ENCODE data around the gene FYB1. TPM values are rescaled to one million over a fixed set of nuclear protein-coding genes. Genes with fewer than 3 reads are reported as not detected.

FYB1 gene
- total and polyA plus RNA-seq, 9 donors = 1.1 to 12.4 (median 3.6) TPM

GRCh38 chr5:39193553-39194465 is 25.6 kb downstream of the FYB1 start:
- no peak for DNase-seq
- no peaks in the 10 kb centered on the region for H3K9me3 ChIP-seq
- no peak overlapping the region for H3K27ac ChIP-seq
- 74 to 79% (median 77%) methylated on average over 6 of the region's 6 CpGs for WGBS, 3 donors
- no peak overlapping the region for H3K4me3 ChIP-seq
- intact Hi-C loops (cut with DNase I) = no loop called here
- TF ChIP-seq CTCF (IDR thresholded peaks at IDR 0.05) = no peak
- TF ChIP-seq POLR2A (IDR thresholded peaks at IDR 0.05) = no peak
- TF ChIP-seq EP300 (IDR thresholded peaks at IDR 0.05) = no peak
- H3K36me3 ChIP-seq = no peaks in the 10 kb centered on the region
- no peaks in the 10 kb centered on the region for H3K27me3 ChIP-seq
- no peaks in the 10 kb centered on the region for H3K4me1 ChIP-seq (ENCODE audit: insufficient read depth)

GRCh38 chr5:39192450-39193160 is 26.8 kb downstream of the FYB1 start:
- H3K27ac ChIP-seq = no peak overlapping the region
- DNase-seq = no peak
- no peak for TF ChIP-seq CTCF (IDR thresholded peaks at IDR 0.05)
- no peak for TF ChIP-seq EP300 (IDR thresholded peaks at IDR 0.05)
- H3K9me3 ChIP-seq = no peaks in the 10 kb centered on the region
- H3K27me3 ChIP-seq = no peaks in the 10 kb centered on the region
- H3K4me1 ChIP-seq (ENCODE audit: insufficient read depth) = no peaks in the 10 kb centered on the region
- no peaks in the 10 kb centered on the region for H3K36me3 ChIP-seq
- no peak overlapping the region for H3K4me3 ChIP-seq
- whole genome bisulfite sequencing, 3 donors = 60 to 73% (median 73%) methylated on average over 2 of the region's 2 CpGs
- intact Hi-C loops (cut with DNase I) = no loop called here

- TF ChIP-seq CTCF (IDR thresholded peaks at IDR 0.05) (no peak), EP300 (IDR thresholded peaks at IDR 0.05) (no peak), POLR2A (IDR thresholded peaks at IDR 0.05) (no peak)
- H3K27ac ChIP-seq = no peak overlapping the region
- no peaks in the 10 kb centered on the region for H3K4me1 ChIP-seq (ENCODE audit: insufficient read depth)
- no peaks in the 10 kb centered on the region for H3K9me3 ChIP-seq
- H3K36me3 ChIP-seq = no peaks in the 10 kb centered on the region
- H3K4me3 ChIP-seq = no peak overlapping the region
- no peaks in the 10 kb centered on the region for H3K27me3 ChIP-seq
- DNase-seq = no peak
- 17 to 35% (median 19%) methylated on average over 6 of the region's 6 CpGs for WGBS, 3 donors
- intact Hi-C loops (cut with DNase I) = no loop called here
Observed at GRCh38 chr5:39191216-39191615, 28.1 kb downstream of the FYB1 start.

- Histone ChIP-seq H3K36me3 (no peaks in the 10 kb centered on the region), H3K9me3 (no peaks in the 10 kb centered on the region), H3K4me1 (ENCODE audit: insufficient read depth) (no peaks in the 10 kb centered on the region), H3K4me3 (no peak overlapping the region), H3K27ac (no peak overlapping the region), H3K27me3 (no peaks in the 10 kb centered on the region)
- DNase-seq = no peak
- no peak for TF ChIP-seq CTCF (IDR thresholded peaks at IDR 0.05)
- no peak for TF ChIP-seq POLR2A (IDR thresholded peaks at IDR 0.05)
- no peak for TF ChIP-seq EP300 (IDR thresholded peaks at IDR 0.05)
- intact Hi-C loops (cut with DNase I) = no loop called here
- WGBS, 3 donors = 79 to 84% (median 84%) methylated on average over 4 of the region's 4 CpGs
Observed at GRCh38 chr5:39190311-39191102, 28.9 kb downstream of the FYB1 start.
